22Rv1 (cell line): ENCODE measurements around the gene SV2C.

Source experiments
- CTCF ChIP-seq: fragments of 450-650 bp; IDR thresholded peaks from 2 replicates; pipeline ENCODE4 v1.5.1; 2017; ENCODE audit warnings: mild to moderate bottlenecking
- ZFX ChIP-seq: fragments of 450-650 bp; IDR thresholded peaks from 2 replicates; pipeline ENCODE4 v1.6.1; 2017; ENCODE audit warnings: antibody characterized with exemption, borderline replicate concordance

GRCh38 chr5:76388791-76389512 is 305.8 kb downstream of the SV2C start:
- TF ChIP-seq CTCF (no peak), ZFX (no peak)
